Measurements from ENCODE around the gene IL1RAPL2. TPM values are rescaled to one million over a fixed set of nuclear protein-coding genes. Genes with fewer than 3 reads are reported as not detected.
A peak's percentile ranks its signal among the peaks of the same experiment; 100 is the strongest.
"Not testable (repeated sequence)": the region's sequence is repeated elsewhere in the genome, so short reads cannot be mapped to it uniquely, and the experiment has no call there.

IL1RAPL2 gene
- not detected for total RNA-seq
- long read RNA-seq, result 0 reads

- DNase-seq (peak; percentile 77), ATAC-seq (peak; percentile 81)
- H3K27ac ChIP-seq, result no peak within 1 kb of the TSS
- no peaks in the 10 kb centered on the region for H3K4me1 ChIP-seq
- H3K9me3 ChIP-seq, result no peaks in the 10 kb centered on the region
- TF ChIP-seq CTCF (IDR thresholded peaks at IDR 0.05), result peak; percentile 28
- no peaks in the 10 kb centered on the region for H3K27me3 ChIP-seq
- intact Hi-C loops (cut with DNase I), result no loop called here
- H3K36me3 ChIP-seq, result no peaks in the 10 kb centered on the region
- H3K4me3 ChIP-seq, result no peak within 1 kb of the TSS
Observed at GRCh38 chrX:104565791-104566680, at the start of gene IL1RAPL2. IL1RAPL2 (plus strand) TSS chrX:104566199.

- intact Hi-C loops (cut with DNase I), result no loop called here
- no peaks in the 10 kb centered on the region for H3K36me3 ChIP-seq
- no peak for DNase-seq
- ATAC-seq, result no peak
- H3K27me3 ChIP-seq, result no peaks in the 10 kb centered on the region
- no peak overlapping the region for H3K27ac ChIP-seq
- TF ChIP-seq CTCF (IDR thresholded peaks at IDR 0.05), result no peak
- H3K4me3 ChIP-seq, result no peak overlapping the region
- H3K4me1 ChIP-seq, result no peaks in the 10 kb centered on the region
- H3K9me3 ChIP-seq, result no peaks in the 10 kb centered on the region
Observed at GRCh38 chrX:104522386-104522785, 43.6 kb upstream of the IL1RAPL2 start.

GRCh38 chrX:104523858-104524257, 42.1 kb upstream of the IL1RAPL2 start:
- Histone ChIP-seq H3K9me3 (no peaks in the 10 kb centered on the region), H3K27ac (no peak overlapping the region), H3K27me3 (no peaks in the 10 kb centered on the region), H3K4me3 (no peak overlapping the region), H3K36me3 (no peaks in the 10 kb centered on the region), H3K4me1 (no peaks in the 10 kb centered on the region)
- DNase-seq, result no peak
- ATAC-seq, result no peak
- intact Hi-C loops (cut with DNase I), result no loop called here
- TF ChIP-seq CTCF (IDR thresholded peaks at IDR 0.05), result no peak

- DNase-seq (no peak), ATAC-seq (no peak)
- H3K4me3 ChIP-seq, result no peak overlapping the region
- no peak overlapping the region for H3K27ac ChIP-seq
- no peaks in the 10 kb centered on the region for H3K36me3 ChIP-seq
- H3K4me1 ChIP-seq, result no peaks in the 10 kb centered on the region
- H3K27me3 ChIP-seq, result no peaks in the 10 kb centered on the region
- intact Hi-C loops (cut with DNase I), result no loop called here
- no peak for TF ChIP-seq CTCF (IDR thresholded peaks at IDR 0.05)
- no peaks in the 10 kb centered on the region for H3K9me3 ChIP-seq
Observed at GRCh38 chrX:104539081-104539480, 26.9 kb upstream of the IL1RAPL2 start.

- intact Hi-C loops (cut with DNase I); H3K36me3 ChIP-seq; H3K27me3 ChIP-seq; H3K9me3 ChIP-seq; ATAC-seq; H3K27ac ChIP-seq; DNase-seq; H3K4me1 ChIP-seq; H3K4me3 ChIP-seq: not testable (repeated sequence)
Observed at GRCh38 chrX:104542447-104542846, 23.6 kb upstream of the IL1RAPL2 start.

- Histone ChIP-seq H3K27ac (no peak overlapping the region), H3K36me3 (no peaks in the 10 kb centered on the region), H3K4me3 (no peak overlapping the region), H3K4me1 (no peaks in the 10 kb centered on the region), H3K27me3 (no peaks in the 10 kb centered on the region), H3K9me3 (no peaks in the 10 kb centered on the region)
- ATAC-seq (no peak), DNase-seq (no peak)
- intact Hi-C loops (cut with DNase I), result no loop called here
- TF ChIP-seq CTCF (IDR thresholded peaks at IDR 0.05), result no peak
Observed at GRCh38 chrX:104564335-104564734, 1.7 kb upstream of the IL1RAPL2 start.
